Heart left ventricle (tissue), 13 donors: ENCODE results near the gene PLCB3.

Experiments
- CTCF ChIP-seq, 12 donors: fragments of 200-600 bp; sonication (generic) in 4 of 12; IDR thresholded peaks; one replicate each; pipeline versions ENCODE4 v1.5.0 to v1.8.0; 2018 to 2022; ENCODE audit warnings: antibody characterized with exemption in 12 of 12, mild to moderate bottlenecking in 5 of 12
- POLR2A ChIP-seq, 2 donors: fragments of 450-650 bp; IDR thresholded peaks; one replicate each; pipeline ENCODE4 v1.6.1; 2017; ENCODE audit warnings: antibody characterized with exemption in 2 of 2, mild to moderate bottlenecking in 2 of 2, moderate library complexity in 2 of 2
- donor health status: ischemic (EF 13 %, LVEDD 7.1; RV severe dilation, severe dysfunction).
- donor health status: DM: no; HTN: yes; CAD: no.
- donor health status: DM: no; HTN: no; CAD: no.
- donor health status: ischemic (EF 25% LVEDD 6.9; RV normal size, moderate dysfunction).
- donor health status: ischemic (EF 25% LVEDD 5.7; RV mildly dilated, moderate dysfunction).
- donor health status: ischemic (EF 35%, LVEDD 5.7; RV mildly dilated, moderate dysfunction).
- donor health status: nonischemic (EF 11% LVEDD 7.7; RV severe dilation, severe dysfunction).
- donor health status: DM: yes; HTN: yes; CAD: no.
- donor health status: PGD.
- donor health status: ischemic (EF 29% LVEDD 5.4; RV normal size, mild dysfunction).
- donor health status: nonischemic (EF 23%, LVEDD 6.1; RV moderate dilation, normal function).

DNA sequence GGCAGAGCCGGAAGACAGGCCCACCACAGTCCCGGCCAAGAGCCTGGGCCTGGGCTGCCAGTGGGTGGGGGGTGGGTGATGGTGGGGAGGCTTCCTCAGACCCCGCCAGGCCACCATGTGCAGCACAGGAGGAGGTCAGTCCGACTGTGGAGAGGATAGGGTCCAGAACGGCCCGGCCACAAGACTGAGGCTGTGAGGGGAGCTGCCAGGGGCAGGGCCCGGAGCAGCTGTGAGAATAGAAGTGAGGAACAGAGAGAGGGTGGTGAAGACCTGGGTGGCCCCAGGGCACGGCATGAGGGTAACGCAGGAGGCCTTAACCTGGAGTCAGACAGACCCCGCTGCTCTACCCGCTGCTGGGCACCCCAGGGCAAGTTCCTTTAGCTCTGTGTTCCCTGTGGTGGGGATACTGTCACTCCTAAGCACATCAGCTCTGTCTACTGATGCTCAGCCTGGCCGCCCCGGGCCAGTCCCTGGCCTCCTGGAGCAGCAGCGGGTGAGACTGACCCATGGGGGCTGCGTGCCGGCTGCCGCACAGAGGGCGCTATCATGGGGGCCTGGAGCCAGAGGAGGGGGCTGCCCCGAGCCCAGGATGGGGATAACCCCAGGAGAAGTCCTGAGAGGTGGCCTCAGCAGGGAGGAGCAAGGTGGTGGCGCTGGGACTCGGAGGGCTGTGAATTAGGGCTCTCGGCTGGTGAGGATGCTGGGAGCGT, 43.1 kb upstream of the PLCB3 start:
- TF ChIP-seq CTCF (IDR thresholded peaks at IDR 0.05) (no peak), POLR2A (IDR thresholded peaks at IDR 0.05) (no peak)
